GM18507 (cell line): Measurements from ENCODE around the gene PNPLA2.

Source experiments
- DNase-seq: peaks from one replicate; pipeline ENCODE4 v3.0.0; 2011; ENCODE audit warnings: low read depth; ENCODE audit not compliant: insufficient read length; ENCODE audit errors: extremely low spot score
- FAIRE-seq: peaks from 2 replicates; lab custom pipeline; 2011; peaks lifted over from hg19 to GRCh38; lab: Jason Lieb, UNC

The PNPLA2 gene

GRCh38 chr11:782264-783174 is 36.2 kb upstream of the PNPLA2 start:
- DNase-seq (no peak), FAIRE-seq (no peak)

- FAIRE-seq, result no peak
- DNase-seq, result no peak
Measured at GRCh38 chr11:783581-784015, 35.1 kb upstream of the PNPLA2 start.

- FAIRE-seq (no peak), DNase-seq (no peak)
Measured at GRCh38 chr11:786235-787083, 32.3 kb upstream of the PNPLA2 start.

GRCh38 chr11:787084-787675 is 31.5 kb upstream of the PNPLA2 start:
- FAIRE-seq (no peak), DNase-seq (no peak)

- no peak for DNase-seq
- no peak for FAIRE-seq
Measured at GRCh38 chr11:788009-788640, 30.6 kb upstream of the PNPLA2 start.

GRCh38 chr11:788953-789940 is 29.5 kb upstream of the PNPLA2 start:
- FAIRE-seq (peak; percentile 45), DNase-seq (no peak)

- DNase-seq, result peak; percentile 57
- no peak for FAIRE-seq
Measured at GRCh38 chr11:789943-790342, 28.8 kb upstream of the PNPLA2 start, which contains the start of gene CEND1. Gene CEND1, minus strand, starts transcription at chr11:790090. Its CDS starts 1,514 bp downstream, at chr11:788576.

- FAIRE-seq (no peak), DNase-seq (no peak)
Measured at GRCh38 chr11:790721-791564, 27.8 kb upstream of the PNPLA2 start.

- FAIRE-seq (no peak), DNase-seq (no peak)
Measured at GRCh38 chr11:791658-792534, 26.8 kb upstream of the PNPLA2 start.

GRCh38 chr11:792535-792821 is 26.2 kb upstream of the PNPLA2 start:
- FAIRE-seq (no peak), DNase-seq (no peak)

GRCh38 chr11:792873-793272 is 25.8 kb upstream of the PNPLA2 start:
- DNase-seq (no peak), FAIRE-seq (no peak)

- DNase-seq, result no peak
- no peak for FAIRE-seq
Measured at GRCh38 chr11:793556-793955, 25.2 kb upstream of the PNPLA2 start.

- FAIRE-seq, result no peak
- no peak for DNase-seq
Measured at GRCh38 chr11:794013-794765, 24.5 kb upstream of the PNPLA2 start.

GRCh38 chr11:794766-795633 is 23.7 kb upstream of the PNPLA2 start:
- no peak for FAIRE-seq
- no peak for DNase-seq
